ENCODE measurements around the gene CHID1. TPM values are rescaled to one million over a fixed set of nuclear protein-coding genes. Genes with fewer than 3 reads are reported as not detected.

CHID1 gene
- total and polyA plus RNA-seq, 2 donors (not counting 1 experiment from before 2014, with no cell fraction given), result 54.3 to 68.4 TPM

- Histone ChIP-seq H3K9ac (ENCODE audit: insufficient read depth, low read length) (no peak overlapping the region), H3K4me3 (replicated peaks in 1 of 4; ENCODE audit: control extremely low read depth in 1 of 4, insufficient read depth in 1 of 4, low read depth in 3 of 4, low read length in 4 of 4) (peak overlapping the region in 2 of 4 experiments; percentile 65 to 87)
- TF ChIP-seq EZH2 (IDR thresholded peaks at IDR 0.05; ENCODE audit: low read length, missing control alignments), result no peak
- TF ChIP-seq CTCF (conservative IDR thresholded peaks at IDR 0.05 in 1 of 2, IDR thresholded peaks at IDR 0.05 in 1 of 2; ENCODE audit: low read depth in 1 of 2, low read length in 2 of 2), result no peak
These were observed 1.2 kb downstream of the CHID1 start for GRCh38 chr11:909406-909805.

GRCh38 chr11:908273-908672 is 2.3 kb downstream of the CHID1 start:
- H3K4me1 ChIP-seq (ENCODE audit: control insufficient read depth, extremely low read depth, insufficient read depth, low read length), result peaks cover 6% of the 10 kb centered on the region
- no peak overlapping the region for H3K9ac ChIP-seq (ENCODE audit: insufficient read depth, low read length)
- no peaks in the 10 kb centered on the region for H4K20me1 ChIP-seq (ENCODE audit: control insufficient read depth, extremely low read depth, insufficient read depth, low read length)
- DNase-seq (ENCODE audit: low read depth in 2 of 2), result no peak
- peaks cover 12% of the 10 kb centered on the region for H3K79me2 ChIP-seq (ENCODE audit: control insufficient read depth, insufficient read depth, low read length)
- H3K4me3 ChIP-seq (replicated peaks in 1 of 4; ENCODE audit: control extremely low read depth in 1 of 4, insufficient read depth in 1 of 4, low read depth in 3 of 4, low read length in 4 of 4), result no peak overlapping the region
- H3K27me3 ChIP-seq (ENCODE audit: control insufficient read depth, insufficient read depth, low read length), result no peaks in the 10 kb centered on the region
- no peak overlapping the region for H2AFZ ChIP-seq (ENCODE audit: low read length)
- no peak overlapping the region for H3K27ac ChIP-seq (ENCODE audit: insufficient read depth, low read length)
- no peaks in the 10 kb centered on the region for H3K9me3 ChIP-seq (ENCODE audit: control insufficient read depth, insufficient read depth, low read depth, low read length)
- TF ChIP-seq EZH2 (IDR thresholded peaks at IDR 0.05; ENCODE audit: low read length, missing control alignments), result no peak
- TF ChIP-seq CTCF (conservative IDR thresholded peaks at IDR 0.05 in 1 of 2, IDR thresholded peaks at IDR 0.05 in 1 of 2; ENCODE audit: low read depth in 1 of 2, low read length in 2 of 2), result no peak
- peaks cover 8% of the 10 kb centered on the region for H3K36me3 ChIP-seq (ENCODE audit: control insufficient read depth, insufficient read depth, low read length)
- H3K4me2 ChIP-seq (ENCODE audit: extremely low read depth, insufficient read depth, low read length), result no peak overlapping the region

More at GRCh38 chr11:909406-909805, 1.2 kb downstream of the CHID1 start:
- no peak overlapping the region for H3K27ac ChIP-seq (ENCODE audit: insufficient read depth, low read length)
- peak overlapping the region; percentile 45 for H3K4me2 ChIP-seq (ENCODE audit: extremely low read depth, insufficient read depth, low read length)
- peaks cover 6% of the 10 kb centered on the region for H3K4me1 ChIP-seq (ENCODE audit: control insufficient read depth, extremely low read depth, insufficient read depth, low read length)
- no peaks in the 10 kb centered on the region for H3K9me3 ChIP-seq (ENCODE audit: control insufficient read depth, insufficient read depth, low read depth, low read length)
- no peak for DNase-seq (ENCODE audit: low read depth in 2 of 2)
- H3K79me2 ChIP-seq (ENCODE audit: control insufficient read depth, insufficient read depth, low read length), result peaks cover 12% of the 10 kb centered on the region
- H3K27me3 ChIP-seq (ENCODE audit: control insufficient read depth, insufficient read depth, low read length), result no peaks in the 10 kb centered on the region
- no peak overlapping the region for H2AFZ ChIP-seq (ENCODE audit: low read length)
- no peaks in the 10 kb centered on the region for H4K20me1 ChIP-seq (ENCODE audit: control insufficient read depth, extremely low read depth, insufficient read depth, low read length)
- peaks cover 3% of the 10 kb centered on the region for H3K36me3 ChIP-seq (ENCODE audit: control insufficient read depth, insufficient read depth, low read length)

- peaks cover 12% of the 10 kb centered on the region for H3K79me2 ChIP-seq (ENCODE audit: control insufficient read depth, insufficient read depth, low read length)
- no peak for DNase-seq (ENCODE audit: low read depth in 2 of 2)
These were observed 2.9 kb downstream of the CHID1 start for GRCh38 chr11:907668-908067.

More at GRCh38 chr11:907668-908067, 2.9 kb downstream of the CHID1 start:
- Histone ChIP-seq H3K36me3 (ENCODE audit: control insufficient read depth, insufficient read depth, low read length) (peaks cover 10% of the 10 kb centered on the region), H3K4me2 (ENCODE audit: extremely low read depth, insufficient read depth, low read length) (no peak overlapping the region), H3K27ac (ENCODE audit: insufficient read depth, low read length) (no peak overlapping the region), H3K4me3 (replicated peaks in 1 of 4; ENCODE audit: control extremely low read depth in 1 of 4, insufficient read depth in 1 of 4, low read depth in 3 of 4, low read length in 4 of 4) (no peak overlapping the region), H3K4me1 (ENCODE audit: control insufficient read depth, extremely low read depth, insufficient read depth, low read length) (peaks cover 6% of the 10 kb centered on the region), H4K20me1 (ENCODE audit: control insufficient read depth, extremely low read depth, insufficient read depth, low read length) (no peaks in the 10 kb centered on the region), H3K9me3 (ENCODE audit: control insufficient read depth, insufficient read depth, low read depth, low read length) (no peaks in the 10 kb centered on the region), H3K27me3 (ENCODE audit: control insufficient read depth, insufficient read depth, low read length) (no peaks in the 10 kb centered on the region), H2AFZ (ENCODE audit: low read length) (no peak overlapping the region), H3K9ac (ENCODE audit: insufficient read depth, low read length) (no peak overlapping the region)
- TF ChIP-seq EZH2 (IDR thresholded peaks at IDR 0.05; ENCODE audit: low read length, missing control alignments) (no peak), CTCF (conservative IDR thresholded peaks at IDR 0.05 in 1 of 2, IDR thresholded peaks at IDR 0.05 in 1 of 2; ENCODE audit: low read depth in 1 of 2, low read length in 2 of 2) (no peak)
